Panc1 (cell line): ENCODE measurements around the gene UBA1. TPM values are rescaled to one million over a fixed set of nuclear protein-coding genes. Genes with fewer than 3 reads are reported as not detected.

Experiments
- ATAC-seq: fragments of 200-7000 bp; cut with Tn5 transposase; 2 replicates; pipeline ENCODE4 v1.9.1; 2020; ENCODE audit warnings: mild to moderate bottlenecking, moderate library complexity
- Bru-seq: library from RNA; stranded (reverse); fragments of 400-500 nt; gene quantifications from one replicate; lab custom pipeline; 2021; lab: Mats Ljungman, UMichigan
- BruChase-seq, 2 experiments: library from RNA; stranded (reverse); fragments of 400-500 nt; gene quantifications; one replicate each; lab custom pipeline; 2021; lab: Mats Ljungman, UMichigan
- BruUV-seq: library from RNA; stranded (reverse); fragments of 400-500 nt; replicated peaks from 2 replicates; lab custom pipeline; 2021; lab: Mats Ljungman, UMichigan
- CTCF ChIA-PET: fragments of 300-600 bp; sonication (Branson Sonifier 250); formaldehyde crosslinking; loops from one replicate; lab custom pipeline; 2022; ENCODE audit warnings: antibody characterized with exemption; lab: Charles Lee
- POLR2A ChIA-PET: fragments of 300-600 bp; sonication (Branson Sonifier 250); formaldehyde crosslinking; loops from one replicate; lab custom pipeline; 2022; ENCODE audit warnings: antibody characterized with exemption; lab: Charles Lee
- DNase-seq: peaks from one replicate; pipeline ENCODE4 v3.0.0-alpha.2; 2010; ENCODE audit warnings: low read depth, low spot score
- H3K27ac ChIP-seq: 2 replicates; pipeline ENCODE4 v1.5.1; 2011; ENCODE audit warnings: mild to moderate bottlenecking, low read length, inconsistent platforms
- H3K27me3 ChIP-seq: fragments of 200-500 bp; sonication (Bioruptor generic); 2 replicates; pipeline ENCODE4 v1.6.0; 2014; ENCODE audit warnings: low read length, inconsistent platforms; ENCODE audit not compliant: control insufficient read depth, insufficient read depth
- H3K36me3 ChIP-seq: fragments of 200-500 bp; sonication (Bioruptor generic); 2 replicates; pipeline ENCODE4 v1.5.1; 2014; ENCODE audit warnings: inconsistent platforms, mild to moderate bottlenecking, low read length, moderate library complexity; ENCODE audit not compliant: control insufficient read depth, insufficient read depth
- H3K4me1 ChIP-seq: 2 replicates; pipeline ENCODE4 v1.5.1; 2011; ENCODE audit warnings: inconsistent platforms, mild to moderate bottlenecking, low read length, moderate library complexity; ENCODE audit not compliant: control insufficient read depth, insufficient read depth
- H3K4me3 ChIP-seq, 2 experiments: 2 replicates each; pipeline ENCODE4 v1.5.1; 2011 to 2012; ENCODE audit warnings: low read depth in 2 of 2, low read length in 2 of 2, mild to moderate bottlenecking in 2 of 2, inconsistent platforms in 1 of 2, moderate library complexity in 1 of 2
- H3K9me3 ChIP-seq: fragments of 200-500 bp; sonication (Bioruptor generic); 2 replicates; pipeline ENCODE4 v1.5.1; 2014; ENCODE audit warnings: low read depth, mild to moderate bottlenecking, inconsistent platforms, low read length, moderate library complexity; ENCODE audit not compliant: control insufficient read depth, insufficient read depth
- POLR2AphosphoS5 ChIP-seq: IDR thresholded peaks from 2 replicates; pipeline ENCODE4 v1.6.1; 2012; ENCODE audit warnings: mild to moderate bottlenecking, low read depth, low read length, moderate library complexity
- SIN3A ChIP-seq: IDR thresholded peaks from 2 replicates; pipeline ENCODE4 v1.6.1; 2012; ENCODE audit warnings: low read depth, mild to moderate bottlenecking, low read length, moderate library complexity, borderline replicate concordance; ENCODE audit not compliant: insufficient read depth
- TCF7L2 ChIP-seq: IDR thresholded peaks from 2 replicates; pipeline ENCODE4 v1.6.1; 2011; ENCODE audit warnings: mild to moderate bottlenecking, low read depth, low read length, inconsistent platforms
- in situ Hi-C: cut with HindIII; loops from 2 replicates; pipeline ENCODE4 v1.10.0; 2016; ENCODE audit warnings: low sequenced_read_pairs, low pct_unique_long_range_greater_than_20kb
- intact Hi-C: fragments of 100-400 bp; cut with micrococcal nuclease; formaldehyde crosslinking; loops from one replicate; pipeline ENCODE4 v1.10.0; 2022; ENCODE audit not compliant: unreplicated experiment
- long read RNA-seq: library from polyadenylated mRNA; unstranded; transcript quantifications from one replicate; pipeline ENCODE4 v2.0.0, GENCODE V29; 2021; ENCODE audit not compliant: unreplicated experiment
- polyA plus RNA-seq: library from polyadenylated mRNA; unstranded; fragments of >200 nt; gene quantifications from one replicate; pipeline ENCODE4 v1.2.1, GENCODE V29; 2012; ENCODE audit warnings: missing spikeins; ENCODE audit not compliant: insufficient read length
- total RNA-seq: library from RNA; stranded (reverse); gene quantifications from one replicate; pipeline ENCODE4 v1.2.1, GENCODE V29; 2021; ENCODE audit not compliant: unreplicated experiment
- TF ChIP-seq, protein P1 (sequence below): fragments of 450-650 bp; IDR thresholded peaks from 2 replicates; pipeline ENCODE4 v1.5.1; 2017; ENCODE audit warnings: mild to moderate bottlenecking
- TF ChIP-seq, protein P2 (sequence below), 2 experiments: IDR thresholded peaks; 2 replicates each; pipeline ENCODE4 v1.6.1; 2011 to 2012; ENCODE audit warnings: low read depth in 2 of 2, control low read depth in 1 of 2, low read length in 1 of 2, mild to moderate bottlenecking in 1 of 2, moderate library complexity in 1 of 2; ENCODE audit not compliant: insufficient read depth in 1 of 2

UBA1 gene
- 302 TPM for total RNA-seq
- polyA plus RNA-seq: 333 TPM
- percentile 92 among the genes with signal in this experiment for Bru-seq, nascent RNA
- percentile 98 among the genes with signal in this experiment for BruChase-seq, experiment 1, labeled RNA remaining after a 2-hour chase
- BruChase-seq, experiment 2, labeled RNA remaining after a 6-hour chase: percentile 97 among the genes with signal in this experiment
- long read RNA-seq, transcript UBA1-203 (26 exons, 3,466 nt): minor isoform, 39 of 603 reads
- long read RNA-seq, transcript UBA1-201 (26 exons, 3,559 nt): major isoform, 187 of 603 reads
- long read RNA-seq, partial matches to known transcripts: 270 of 603 reads
- long read RNA-seq, other reads (novel, unspliced or antisense): 105 of 603 reads

DNA sequence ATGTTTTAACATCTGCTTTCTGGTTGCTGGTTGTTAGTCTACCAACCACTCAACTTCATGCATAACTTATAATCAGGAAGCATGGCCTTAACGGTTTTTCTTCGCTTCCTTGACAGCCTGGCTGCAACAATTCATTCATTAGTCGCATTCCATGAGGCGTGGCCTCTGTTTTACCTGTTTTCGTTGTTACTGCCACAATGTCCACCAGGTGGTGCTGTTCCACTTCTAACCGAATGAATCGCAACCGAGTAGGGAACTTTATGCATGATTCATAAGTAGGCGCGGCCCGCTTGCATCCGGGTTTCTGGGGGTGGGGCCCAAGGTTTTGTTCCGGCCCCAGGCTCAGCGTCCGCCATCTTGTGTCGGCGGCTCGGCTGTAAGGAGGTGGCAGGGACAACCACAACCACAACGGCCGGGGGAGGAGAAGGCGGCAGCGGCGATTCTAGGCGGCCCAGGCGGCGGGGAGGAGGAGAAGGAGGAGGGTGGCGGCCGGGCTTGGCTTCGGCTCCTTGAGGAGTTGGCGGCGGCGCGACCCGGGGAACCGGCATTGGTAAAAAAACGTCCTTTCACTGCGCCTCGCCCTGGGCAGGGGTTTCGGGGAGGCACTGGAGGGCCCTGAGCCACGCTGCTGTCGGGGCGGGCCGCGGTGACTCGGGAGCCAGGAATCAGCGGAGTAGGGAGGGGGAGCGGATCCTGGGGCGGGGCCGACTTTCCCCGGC lies at the start of gene UBA1:
Gene UBA1, plus strand, starts transcription at position 355 of the 719 bp plus-strand sequence. CDS start 4,974 bp downstream, outside the sequence.
- TF ChIP-seq, protein P1, sequence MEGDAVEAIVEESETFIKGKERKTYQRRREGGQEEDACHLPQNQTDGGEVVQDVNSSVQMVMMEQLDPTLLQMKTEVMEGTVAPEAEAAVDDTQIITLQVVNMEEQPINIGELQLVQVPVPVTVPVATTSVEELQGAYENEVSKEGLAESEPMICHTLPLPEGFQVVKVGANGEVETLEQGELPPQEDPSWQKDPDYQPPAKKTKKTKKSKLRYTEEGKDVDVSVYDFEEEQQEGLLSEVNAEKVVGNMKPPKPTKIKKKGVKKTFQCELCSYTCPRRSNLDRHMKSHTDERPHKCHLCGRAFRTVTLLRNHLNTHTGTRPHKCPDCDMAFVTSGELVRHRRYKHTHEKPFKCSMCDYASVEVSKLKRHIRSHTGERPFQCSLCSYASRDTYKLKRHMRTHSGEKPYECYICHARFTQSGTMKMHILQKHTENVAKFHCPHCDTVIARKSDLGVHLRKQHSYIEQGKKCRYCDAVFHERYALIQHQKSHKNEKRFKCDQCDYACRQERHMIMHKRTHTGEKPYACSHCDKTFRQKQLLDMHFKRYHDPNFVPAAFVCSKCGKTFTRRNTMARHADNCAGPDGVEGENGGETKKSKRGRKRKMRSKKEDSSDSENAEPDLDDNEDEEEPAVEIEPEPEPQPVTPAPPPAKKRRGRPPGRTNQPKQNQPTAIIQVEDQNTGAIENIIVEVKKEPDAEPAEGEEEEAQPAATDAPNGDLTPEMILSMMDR: peak; percentile 79
- TF ChIP-seq, protein P2, sequence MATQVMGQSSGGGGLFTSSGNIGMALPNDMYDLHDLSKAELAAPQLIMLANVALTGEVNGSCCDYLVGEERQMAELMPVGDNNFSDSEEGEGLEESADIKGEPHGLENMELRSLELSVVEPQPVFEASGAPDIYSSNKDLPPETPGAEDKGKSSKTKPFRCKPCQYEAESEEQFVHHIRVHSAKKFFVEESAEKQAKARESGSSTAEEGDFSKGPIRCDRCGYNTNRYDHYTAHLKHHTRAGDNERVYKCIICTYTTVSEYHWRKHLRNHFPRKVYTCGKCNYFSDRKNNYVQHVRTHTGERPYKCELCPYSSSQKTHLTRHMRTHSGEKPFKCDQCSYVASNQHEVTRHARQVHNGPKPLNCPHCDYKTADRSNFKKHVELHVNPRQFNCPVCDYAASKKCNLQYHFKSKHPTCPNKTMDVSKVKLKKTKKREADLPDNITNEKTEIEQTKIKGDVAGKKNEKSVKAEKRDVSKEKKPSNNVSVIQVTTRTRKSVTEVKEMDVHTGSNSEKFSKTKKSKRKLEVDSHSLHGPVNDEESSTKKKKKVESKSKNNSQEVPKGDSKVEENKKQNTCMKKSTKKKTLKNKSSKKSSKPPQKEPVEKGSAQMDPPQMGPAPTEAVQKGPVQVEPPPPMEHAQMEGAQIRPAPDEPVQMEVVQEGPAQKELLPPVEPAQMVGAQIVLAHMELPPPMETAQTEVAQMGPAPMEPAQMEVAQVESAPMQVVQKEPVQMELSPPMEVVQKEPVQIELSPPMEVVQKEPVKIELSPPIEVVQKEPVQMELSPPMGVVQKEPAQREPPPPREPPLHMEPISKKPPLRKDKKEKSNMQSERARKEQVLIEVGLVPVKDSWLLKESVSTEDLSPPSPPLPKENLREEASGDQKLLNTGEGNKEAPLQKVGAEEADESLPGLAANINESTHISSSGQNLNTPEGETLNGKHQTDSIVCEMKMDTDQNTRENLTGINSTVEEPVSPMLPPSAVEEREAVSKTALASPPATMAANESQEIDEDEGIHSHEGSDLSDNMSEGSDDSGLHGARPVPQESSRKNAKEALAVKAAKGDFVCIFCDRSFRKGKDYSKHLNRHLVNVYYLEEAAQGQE (IDR thresholded peaks at IDR 0.05; ENCODE audit: insufficient read depth in 1 of 2, low read depth in 2 of 2, low read length in 1 of 2): no peak
- TF ChIP-seq SIN3A (no peak), POLR2AphosphoS5 (peak; percentile 94), TCF7L2 (no peak)
- peak within 1 kb of the TSS; percentile 86 to 96 for H3K4me3 ChIP-seq
- no peaks in the 10 kb centered on the region for H3K27me3 ChIP-seq
- in situ Hi-C loops (no loop called here), intact Hi-C loops (loop anchor here (10.0 kb wide), 2 partner anchors 191 to 331 kb away; no protein-coding TSS in a partner anchor)
- ATAC-seq (peak; percentile 87), DNase-seq (peak; percentile 86)
- peaks cover 33% of the 10 kb centered on the region for H3K4me1 ChIP-seq
- no TSS peak for BruUV-seq
- CTCF ChIA-PET: no interaction called here
- H3K9me3 ChIP-seq: no peaks in the 10 kb centered on the region
- H3K36me3 ChIP-seq: peaks cover 8% of the 10 kb centered on the region
- POLR2A ChIA-PET: no interaction called here
- H3K27ac ChIP-seq: peak within 1 kb of the TSS; percentile 94

DNA sequence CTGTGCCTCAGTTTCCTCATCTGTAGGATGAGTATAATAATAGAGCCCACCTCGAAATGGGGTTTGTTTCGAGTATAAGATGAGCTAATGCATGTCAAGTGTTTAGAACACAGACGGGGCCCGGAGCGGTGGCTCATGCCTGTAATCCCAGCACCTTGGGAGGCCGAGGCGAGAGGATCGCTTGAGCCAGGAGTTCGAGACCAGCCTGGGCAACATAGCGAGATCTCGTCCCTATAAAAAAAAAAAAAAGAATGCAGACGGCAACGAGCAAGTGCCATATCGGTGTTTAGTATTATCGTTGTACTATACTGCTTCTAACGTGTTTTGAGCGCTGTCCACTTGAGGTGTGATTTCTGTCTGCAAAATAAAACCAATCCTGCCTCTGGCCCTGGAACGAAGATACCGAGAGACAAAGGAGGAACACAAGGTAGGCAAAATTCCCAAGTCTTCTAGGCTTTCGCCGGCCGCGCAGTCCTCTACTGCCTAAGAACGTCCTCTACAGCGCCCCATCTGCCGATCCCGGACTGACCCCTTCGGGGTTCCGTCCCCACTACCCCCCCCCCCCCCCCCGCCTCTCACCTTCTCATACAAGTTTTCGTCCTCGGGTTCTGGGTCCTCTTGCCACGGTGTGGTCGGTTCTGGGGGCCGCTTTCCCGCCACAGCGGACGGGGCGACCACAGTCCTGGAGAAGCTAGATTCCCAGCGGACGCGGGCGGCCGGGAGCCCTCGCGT lies 49.6 kb upstream of the UBA1 start:
- TF ChIP-seq SIN3A: 0 out of 2 replicates have a peak, but pooled peaks have one; percentile 47
- no peak for TF ChIP-seq TCF7L2
- Histone ChIP-seq H3K36me3 (no peaks in the 10 kb centered on the region; the same call in 1 of the 2 replicates), H3K27me3 (no peaks in the 10 kb centered on the region), H3K4me1 (peaks cover 3% of the 10 kb centered on the region; the same call in 1 of the 2 replicates), H3K27ac (peak overlapping the region; percentile 91), H3K9me3 (no peaks in the 10 kb centered on the region), H3K4me3 (peak overlapping the region; percentile 84 to 85)
- in situ Hi-C loops: no loop called here
- DNase-seq (no peak), ATAC-seq (peak; percentile 17)
- TSS peak; percentile 94 for BruUV-seq
- POLR2A ChIA-PET: no interaction called here
- intact Hi-C loops: no loop called here
- CTCF ChIA-PET: no interaction called here
